IMR-90 (cell line): Measurements from ENCODE around the gene SMAD4. TPM values are rescaled to one million over a fixed set of nuclear protein-coding genes. Genes with fewer than 3 reads are reported as not detected.
A peak's percentile ranks its signal among the peaks of the same experiment; 100 is the strongest.

Experiments
- ATAC-seq: fragments of 200-7000 bp; cut with Tn5 transposase; 2 replicates; pipeline ENCODE4 v1.9.1; 2020; ENCODE audit warnings: low read depth, mild to moderate bottlenecking, moderate library complexity
- BruUV-seq: library from RNA; stranded (reverse); fragments of 400-500 nt; replicated peaks from 2 replicates; lab custom pipeline; 2021; lab: Mats Ljungman, UMichigan
- CTCF ChIA-PET: fragments of 300-600 bp; formaldehyde crosslinking; extraction: SDS; loops from one replicate; lab custom pipeline; 2021; ENCODE audit warnings: antibody characterized with exemption; lab: Yijun Ruan, JAX
- POLR2A ChIA-PET: fragments of 300-600 bp; sonication (Branson Sonifier 250); formaldehyde crosslinking; loops from one replicate; lab custom pipeline; 2022; ENCODE audit warnings: antibody characterized with exemption; ENCODE audit not compliant: unreplicated experiment; lab: Charles Lee
- DNase-seq: peaks from one replicate; pipeline ENCODE4 v3.0.0; 2013
- H2AFZ ChIP-seq: replicated peaks from 2 replicates; pipeline ENCODE3; 2013; ENCODE audit warnings: low read length, mild to moderate bottlenecking; ENCODE audit not compliant: poor library complexity
- H2AK5ac ChIP-seq: 2 replicates; pipeline ENCODE4 v1.6.1; 2013; ENCODE audit warnings: low read depth, low read length, inconsistent platforms
- H2AK9ac ChIP-seq: replicated peaks from 2 replicates; pipeline ENCODE3; 2013; ENCODE audit warnings: mild to moderate bottlenecking, low read depth, low read length, moderate library complexity; ENCODE audit not compliant: poor library complexity
- H2BK120ac ChIP-seq: 2 replicates; pipeline ENCODE4 v1.6.1; 2013; ENCODE audit warnings: low read depth, low read length, inconsistent platforms
- H2BK15ac ChIP-seq: 3 replicates; pipeline ENCODE4 v1.6.1; 2013; ENCODE audit warnings: low read depth, low read length, inconsistent platforms
- H2BK20ac ChIP-seq: 2 replicates; pipeline ENCODE4 v1.6.1; 2013; ENCODE audit warnings: low read depth, mild to moderate bottlenecking, inconsistent platforms, low read length, moderate library complexity
- H2BK5ac ChIP-seq: 2 replicates; pipeline ENCODE4 v1.6.1; 2013; ENCODE audit warnings: mild to moderate bottlenecking, low read depth, low read length, inconsistent platforms; ENCODE audit not compliant: poor library complexity, severe bottlenecking
- H3K14ac ChIP-seq: replicated peaks from 2 replicates; pipeline ENCODE4 v1.6.1; 2013; ENCODE audit warnings: low read depth, low read length, inconsistent platforms
- H3K18ac ChIP-seq: 2 replicates; pipeline ENCODE4 v1.6.1; 2013; ENCODE audit warnings: low read depth, low read length, control low read depth
- H3K23ac ChIP-seq: 2 replicates; pipeline ENCODE4 v1.6.1; 2013; ENCODE audit warnings: low read depth, low read length, inconsistent platforms
- H3K27ac ChIP-seq: 2 replicates; pipeline ENCODE4 v1.5.1; 2013; ENCODE audit warnings: mild to moderate bottlenecking, control low read depth, low read length; ENCODE audit not compliant: insufficient read depth
- H3K27me3 ChIP-seq: 2 replicates; pipeline ENCODE4 v1.6.1; 2013; ENCODE audit warnings: low read length; ENCODE audit not compliant: control insufficient read depth, insufficient read depth
- H3K36me3 ChIP-seq: 2 replicates; pipeline ENCODE4 v1.6.1; 2013; ENCODE audit warnings: low read length, mixed read lengths; ENCODE audit not compliant: control insufficient read depth, insufficient read depth
- H3K4ac ChIP-seq: 2 replicates; pipeline ENCODE4 v1.6.1; 2013; ENCODE audit warnings: low read depth, low read length, inconsistent platforms
- H3K4me1 ChIP-seq: 2 replicates; pipeline ENCODE4 v1.6.1; 2013; ENCODE audit warnings: low read length, mixed read lengths; ENCODE audit not compliant: control insufficient read depth, insufficient read depth
- H3K4me2 ChIP-seq: 2 replicates; pipeline ENCODE4 v1.6.1; 2013; ENCODE audit warnings: low read depth, mild to moderate bottlenecking, control low read depth, low read length, moderate library complexity
- H3K4me3 ChIP-seq: 2 replicates; pipeline ENCODE4 v1.5.1; 2013; ENCODE audit warnings: low read depth, mild to moderate bottlenecking, control low read depth, low read length, moderate library complexity; ENCODE audit not compliant: insufficient read depth
- H3K56ac ChIP-seq: 2 replicates; pipeline ENCODE4 v1.6.1; 2013; ENCODE audit warnings: low read length, inconsistent platforms; ENCODE audit not compliant: insufficient read depth; ENCODE audit errors: extremely low read depth
- H3K79me1 ChIP-seq, 2 experiments: 2 replicates each; pipeline ENCODE4 v1.6.1; 2013; ENCODE audit warnings: low read length in 2 of 2, inconsistent platforms in 1 of 2, low read depth in 1 of 2
- H3K9ac ChIP-seq: 2 replicates; pipeline ENCODE4 v1.6.1; 2013; ENCODE audit warnings: low read depth, low read length, control low read depth
- H3K9me1 ChIP-seq: 2 replicates; pipeline ENCODE4 v1.6.1; 2013; ENCODE audit warnings: low read length, inconsistent platforms; ENCODE audit not compliant: insufficient read depth
- H3K9me3 ChIP-seq: 2 replicates; pipeline ENCODE4 v1.6.1; 2013; ENCODE audit warnings: low read length; ENCODE audit not compliant: control insufficient read depth, insufficient read depth
- H4K20me1 ChIP-seq: 2 replicates; pipeline ENCODE4 v1.6.1; 2013; ENCODE audit warnings: low read length, inconsistent platforms; ENCODE audit not compliant: insufficient read depth
- H4K5ac ChIP-seq: 2 replicates; pipeline ENCODE4 v1.6.1; 2013; ENCODE audit warnings: mild to moderate bottlenecking, low read depth, low read length, control low read depth
- H4K8ac ChIP-seq, 2 experiments: 2 replicates each; pipeline ENCODE4 v1.6.1; 2013; ENCODE audit warnings: low read depth in 2 of 2, low read length in 2 of 2, control low read depth in 1 of 2, inconsistent platforms in 1 of 2
- H4K91ac ChIP-seq: 2 replicates; pipeline ENCODE4 v1.6.1; 2013; ENCODE audit warnings: low read depth, low read length, inconsistent platforms; ENCODE audit not compliant: insufficient read depth
- CTCF ChIP-seq: conservative IDR thresholded peaks from 2 replicates; pipeline ENCODE4 v1.5.1; 2012; ENCODE audit warnings: mild to moderate bottlenecking, low read depth, low read length, improper control_type of control experiment
- ELK1 ChIP-seq: fragments of 150-350 bp; IDR thresholded peaks from 2 replicates; pipeline ENCODE4 v1.6.1; 2016; ENCODE audit warnings: low read depth, mild to moderate bottlenecking, low read length, moderate library complexity, borderline replicate concordance
- RCOR1 ChIP-seq: IDR thresholded peaks from 2 replicates; pipeline ENCODE4 v1.6.1; 2012; ENCODE audit warnings: mild to moderate bottlenecking, low read length, improper control_type of control experiment; ENCODE audit not compliant: insufficient replicate concordance
- WGBS, 2 experiments: methylation state at CpG; one replicate each; pipeline versions ENCODE4 v1.1.5 to v1.1.7; 2013; ENCODE audit warnings: missing lambda C conversion rate in 2 of 2; ENCODE audit not compliant: insufficient read length in 1 of 2; ENCODE audit errors: extremely low coverage in 2 of 2; 5-methylcytosine and 5-hydroxymethylcytosine counted together
- dilution Hi-C: fragments of 300-500 bp; cut with HindIII; formaldehyde crosslinking; loops from one replicate; pipeline ENCODE4 v1.14.3; 2018; ENCODE audit warnings: low sequenced_read_pairs; ENCODE audit not compliant: unreplicated experiment
- in situ Hi-C: fragments of 300-500 bp; cut with MboI; formaldehyde crosslinking; loops from 3 replicates; pipeline ENCODE4 v1.14.3; 2019; ENCODE audit warnings: low sequenced_read_pairs, inconsistent platforms, mixed read lengths
- intact Hi-C: fragments of 100-400 bp; cut with micrococcal nuclease; formaldehyde crosslinking; loops from 2 replicates; pipeline ENCODE4 v1.10.0; 2022
- polyA plus RNA-seq, 3 experiments: library from polyadenylated mRNA; depleted of rRNA; stranded (reverse); fragments of >200 nt; gene quantifications; 2 replicates each; pipeline ENCODE4 v1.2.3, GENCODE V29; 2012; ENCODE audit warnings: low replicate concordance in 1 of 3
- total RNA-seq: library from RNA; depleted of rRNA; stranded (reverse); fragments of >200 nt; gene quantifications from 2 replicates; pipeline ENCODE4 v1.2.3, GENCODE V29; 2012

The SMAD4 gene
- total and polyA plus RNA-seq, 2 of the 4 experiments (the other 2 are of a cell fraction): 57.6 to 145 TPM

- Histone ChIP-seq H3K9ac (no peak overlapping the region), H2AK5ac (no peak overlapping the region), H3K27me3 (no peaks in the 10 kb centered on the region), H2AFZ (no peak overlapping the region), H3K9me1 (peaks cover 6% of the 10 kb centered on the region), H3K4me3 (no peak overlapping the region), H3K56ac (no peak overlapping the region), H3K4me1 (peaks cover 10% of the 10 kb centered on the region), H4K5ac (no peak overlapping the region), H3K18ac (no peak overlapping the region), H3K79me1 (peaks cover 5 to 10% of the 10 kb centered on the region in 2 experiments; a peak in 2 of 4 replicates), H3K23ac (no peak overlapping the region), H4K91ac (no peak overlapping the region), H2BK120ac (no peak overlapping the region), H2BK15ac (no peak overlapping the region), H2BK5ac (no peak overlapping the region), H4K20me1 (0 out of 2 replicates have a peak, but pooled peaks cover 3% of the 10 kb centered on the region), H2AK9ac (no peak overlapping the region), H3K36me3 (peaks cover 15% of the 10 kb centered on the region; the same call in 1 of the 2 replicates), H3K9me3 (no peaks in the 10 kb centered on the region), H4K8ac (no peak overlapping the region), H3K4ac (no peak overlapping the region), H3K4me2 (no peak overlapping the region), H3K27ac (no peak overlapping the region), H2BK20ac (no peak overlapping the region), H3K14ac (no peak overlapping the region)
- ChIA-PET POLR2A (no interaction called here), CTCF (no interaction called here)
- no TSS peak for BruUV-seq
- intact Hi-C loops (no loop called here), in situ Hi-C loops (no loop called here), dilution Hi-C loops (no loop called here)
- no peak for TF ChIP-seq RCOR1
- TF ChIP-seq ELK1: no peak
- TF ChIP-seq CTCF: peak; percentile 34
- DNase-seq (peak; percentile 10), ATAC-seq (no peak)
- 100% methylated on average over 1 of the region's 3 CpGs; no CpG with 5 or more reads in 1 of the 2 experiments for WGBS, 2 experiments
Measured at GRCh38 chr18:50982802-50983179, 47.2 kb upstream of the SMAD4 start.
